Stimulated activated CD4-positive, alpha-beta T cell treated with anti-CD3 and anti-CD28 coated beads, Interleukin-4, amount 100 ng/mL, for 24 hours (primary cell): ENCODE results near the gene M1AP.
"Not testable (repeated sequence)": the region's sequence is repeated elsewhere in the genome, so short reads cannot be mapped to it uniquely, and the experiment has no call there.

Source experiments
- DNase-seq: peaks from one replicate; pipeline ENCODE4 v3.0.0-alpha.2; 2020

M1AP gene

GRCh38 chr2:74653589-74653984, 5.5 kb upstream of the M1AP start:
- no peak for DNase-seq

DNA sequence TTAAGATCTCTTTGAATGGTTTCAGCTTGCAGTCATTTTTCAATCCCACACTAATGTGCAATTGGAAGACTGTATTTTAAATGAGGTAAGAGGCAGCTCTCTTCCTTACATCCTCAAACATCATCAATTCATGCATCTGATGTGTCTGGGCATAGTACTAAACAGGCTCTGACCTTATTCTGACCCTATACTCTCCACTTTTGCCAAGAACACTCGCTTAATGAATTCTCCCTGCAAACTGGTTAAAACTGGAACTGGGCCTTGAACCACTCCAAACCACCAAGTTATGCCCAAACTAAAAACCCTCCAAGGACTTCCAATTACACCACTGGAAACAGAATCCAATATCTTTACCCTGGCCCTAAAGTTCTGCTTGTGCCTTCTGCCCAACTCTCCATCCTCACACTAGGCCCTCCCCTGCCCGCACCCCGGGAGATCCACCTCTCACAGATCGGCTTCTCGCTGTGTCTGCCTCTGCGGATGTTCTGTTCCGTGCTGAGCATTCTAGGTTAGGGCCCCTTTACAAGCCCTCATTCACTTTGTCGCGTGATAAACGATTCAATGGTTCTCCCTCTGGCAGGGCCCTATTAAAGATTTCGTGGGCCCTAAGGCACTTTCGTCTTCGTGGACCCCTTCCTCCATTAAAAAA, 1.2 kb downstream of the M1AP start:
- DNase-seq = no peak

GRCh38 chr2:74646201-74646600, 1.9 kb downstream of the M1AP start:
- DNase-seq = no peak

GRCh38 chr2:74645344-74645743, 2.8 kb downstream of the M1AP start:
- no peak for DNase-seq

DNA sequence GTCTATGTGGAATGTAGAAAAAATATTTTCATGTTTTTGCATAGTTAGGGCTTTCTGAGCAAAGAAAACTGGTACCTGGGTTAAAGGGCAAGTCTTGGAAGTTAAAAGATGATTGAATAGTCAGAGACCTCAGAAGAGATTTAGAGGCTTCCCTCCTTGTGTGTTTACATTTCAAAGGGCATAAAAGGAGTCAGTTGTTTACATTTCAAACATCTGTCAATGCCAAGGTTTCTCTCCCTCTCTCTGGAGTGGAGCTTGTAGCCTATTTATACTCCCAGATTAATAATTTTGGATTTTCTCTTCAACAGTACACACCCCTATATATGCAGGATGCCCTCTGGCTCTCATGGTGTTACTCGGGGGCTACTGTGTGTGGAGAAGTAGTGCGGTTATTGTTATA, 8.6 kb downstream of the M1AP start:
- DNase-seq = no peak

GRCh38 chr2:74632939-74633312, 15.2 kb downstream of the M1AP start:
- no peak for DNase-seq

DNA sequence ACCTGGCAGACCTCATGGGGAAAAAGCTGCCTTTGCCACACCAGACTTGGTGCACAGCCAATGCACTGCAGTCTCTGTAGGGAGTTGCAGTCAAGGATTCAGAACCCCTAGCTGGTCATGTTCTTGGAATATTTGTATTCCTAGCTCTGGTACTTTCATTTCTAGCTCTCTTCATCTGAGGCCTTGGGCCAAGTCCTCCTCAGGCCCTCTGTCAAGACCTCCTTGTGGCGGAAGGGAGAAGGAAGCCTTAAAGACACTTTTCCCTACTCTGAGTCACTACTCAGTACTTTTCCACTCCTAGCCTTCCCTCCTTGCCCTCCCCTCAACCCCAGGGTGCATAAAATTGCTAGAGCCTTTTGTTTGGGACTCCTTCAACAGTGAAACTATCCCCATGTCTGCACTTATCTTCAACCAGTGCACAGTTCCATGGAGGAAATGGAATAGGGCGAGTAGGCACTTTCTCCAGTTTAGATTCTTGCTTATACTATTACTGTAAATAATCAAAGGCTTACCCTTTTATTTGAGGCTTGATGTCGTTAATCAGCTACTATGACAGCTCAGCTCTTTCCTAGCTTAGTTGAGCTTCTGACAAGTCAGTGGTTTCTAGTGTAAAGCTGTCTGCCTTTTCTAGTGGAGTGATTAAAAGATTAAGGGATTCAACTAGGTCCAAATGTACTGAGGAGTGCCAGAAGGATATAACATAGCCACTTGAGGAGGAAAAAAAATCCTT, 15.8 kb downstream of the M1AP start:
- no peak for DNase-seq

- DNase-seq = not testable (repeated sequence)
These were observed 17.7 kb downstream of the M1AP start for GRCh38 chr2:74630454-74630853.

DNA sequence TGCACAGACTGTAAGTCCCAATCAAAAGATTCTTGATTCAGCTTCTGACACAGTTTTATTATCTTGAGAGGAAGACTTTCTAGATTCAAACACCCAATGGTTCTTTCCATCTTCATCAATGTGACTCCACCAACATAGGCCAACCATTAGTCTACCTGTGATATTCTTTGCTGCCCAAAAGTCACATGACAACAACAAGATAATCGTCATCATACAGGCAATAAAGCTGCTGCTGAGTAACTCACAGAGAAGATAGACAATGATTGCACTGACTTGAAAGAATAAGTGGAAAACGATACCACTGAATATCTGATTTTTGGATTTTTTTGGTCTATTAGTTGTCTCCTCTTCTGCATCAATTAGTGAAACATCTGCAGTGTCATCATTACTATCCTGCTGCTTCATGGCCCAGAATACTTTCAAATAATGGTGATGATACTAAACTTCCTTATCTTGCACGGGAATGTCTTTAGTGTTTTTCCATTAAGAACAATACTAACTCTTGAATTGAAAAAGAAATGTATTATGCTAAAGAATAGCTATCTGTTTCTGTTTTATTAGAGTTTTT, 19.5 kb downstream of the M1AP start:
- no peak for DNase-seq

DNA sequence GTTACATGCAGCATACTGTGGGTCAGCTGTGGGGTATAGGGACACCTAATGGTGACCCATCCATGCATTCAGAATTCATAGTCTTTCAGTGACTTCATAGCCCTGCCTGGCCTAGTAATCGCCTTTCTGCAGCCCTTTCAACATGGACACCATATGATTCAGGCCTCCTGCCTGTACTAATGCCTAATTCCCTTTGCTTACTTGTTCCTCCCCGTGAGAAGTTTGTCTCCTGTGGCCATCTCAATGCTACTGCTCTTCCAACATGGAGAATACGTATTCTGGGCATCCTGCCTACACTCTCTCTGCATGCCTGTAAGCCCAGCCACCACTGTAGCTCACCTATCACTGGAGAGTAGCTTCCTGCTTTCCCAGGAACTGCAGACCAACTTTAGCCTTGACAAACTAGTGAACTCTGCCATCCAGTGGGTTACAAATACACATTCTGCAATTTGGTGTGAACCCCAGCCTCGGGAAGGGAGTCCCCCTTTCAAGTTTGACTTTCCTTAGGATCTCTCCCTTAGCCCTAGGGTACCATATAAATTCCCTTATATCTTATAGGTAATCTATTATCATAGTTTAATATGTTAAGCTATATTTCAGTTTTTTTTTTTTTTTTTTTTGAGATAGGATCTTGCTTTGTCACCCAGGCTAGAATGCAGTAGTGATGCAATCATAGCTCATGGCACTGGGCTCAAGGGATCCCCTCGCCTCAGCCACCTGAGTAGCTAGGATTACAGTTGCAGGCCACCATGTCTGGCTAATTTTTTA, 22.3 kb downstream of the M1AP start:
- no peak for DNase-seq

- no peak for DNase-seq
These were observed 27.5 kb downstream of the M1AP start for GRCh38 chr2:74620671-74621070.

- no peak for DNase-seq
These were observed 28.4 kb downstream of the M1AP start for GRCh38 chr2:74619651-74620297.

DNA sequence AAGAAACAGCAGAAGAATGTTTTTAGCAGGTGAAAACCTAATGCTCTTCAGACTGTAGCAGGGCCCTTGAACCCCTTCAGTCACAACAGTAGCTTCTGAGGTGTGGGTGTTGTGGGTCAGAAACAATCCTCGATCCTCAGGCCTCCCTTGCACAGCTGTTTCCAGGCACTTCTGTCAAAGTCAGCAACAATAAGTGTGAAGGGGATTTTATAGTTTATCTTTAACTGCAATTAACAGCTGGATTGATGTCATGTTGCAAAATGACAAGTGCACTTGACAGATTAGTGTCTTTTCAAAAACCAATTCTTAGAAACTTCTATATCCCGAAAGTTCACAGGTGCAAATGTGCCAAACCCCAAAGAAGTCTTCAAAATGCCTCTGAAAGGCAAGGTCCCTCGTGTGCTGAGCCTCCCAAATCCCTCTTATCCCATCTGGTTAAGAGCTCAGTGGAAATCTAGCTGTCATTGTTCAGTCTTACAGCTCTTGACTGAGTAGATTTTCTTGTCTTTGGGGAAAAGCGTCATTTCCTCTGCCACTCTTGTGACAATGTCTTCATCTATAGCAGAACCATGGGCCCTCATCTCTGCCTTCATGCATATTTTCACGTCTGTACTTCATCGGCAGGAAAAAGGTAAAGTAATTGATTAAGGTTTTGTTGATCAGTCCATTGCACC, 29.6 kb downstream of the M1AP start:
- no peak for DNase-seq

DNA sequence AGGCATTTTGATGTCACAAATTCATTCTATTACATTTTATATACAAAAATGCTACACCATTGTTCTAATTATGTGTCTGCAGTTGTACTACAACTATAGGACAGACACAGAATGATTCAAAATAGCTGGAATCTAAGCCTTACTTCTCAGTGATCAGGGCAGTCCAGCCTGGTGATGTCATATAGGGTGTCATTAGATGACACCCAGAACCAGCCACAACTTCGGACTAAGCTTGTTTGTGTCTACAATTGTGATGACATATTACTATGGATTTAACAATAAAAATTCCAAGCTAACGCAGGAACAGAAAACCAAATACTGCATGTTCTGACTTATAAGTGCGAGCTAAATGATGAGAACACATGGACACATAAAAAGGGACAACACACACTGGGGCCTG, 31.0 kb downstream of the M1AP start:
- DNase-seq = no peak

DNA sequence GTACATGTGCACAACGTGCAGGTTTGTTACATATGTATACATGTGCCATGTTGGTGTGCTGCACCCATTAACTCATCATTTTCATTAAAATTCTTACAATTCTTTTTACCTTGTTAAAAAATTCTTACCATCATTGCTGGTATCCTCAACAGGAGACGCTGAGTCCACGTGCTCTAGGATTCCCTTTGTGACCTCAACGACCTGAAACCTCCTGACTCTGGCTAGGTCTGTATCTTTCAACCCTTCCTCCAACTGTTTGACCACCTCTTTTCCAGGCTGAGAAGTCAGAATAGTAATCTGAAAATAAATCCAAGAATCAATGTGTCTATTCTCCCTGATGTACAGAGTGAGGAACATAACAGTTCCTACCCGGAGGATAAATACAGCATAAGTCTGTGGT, 41.2 kb downstream of the M1AP start:
- DNase-seq = no peak

DNA sequence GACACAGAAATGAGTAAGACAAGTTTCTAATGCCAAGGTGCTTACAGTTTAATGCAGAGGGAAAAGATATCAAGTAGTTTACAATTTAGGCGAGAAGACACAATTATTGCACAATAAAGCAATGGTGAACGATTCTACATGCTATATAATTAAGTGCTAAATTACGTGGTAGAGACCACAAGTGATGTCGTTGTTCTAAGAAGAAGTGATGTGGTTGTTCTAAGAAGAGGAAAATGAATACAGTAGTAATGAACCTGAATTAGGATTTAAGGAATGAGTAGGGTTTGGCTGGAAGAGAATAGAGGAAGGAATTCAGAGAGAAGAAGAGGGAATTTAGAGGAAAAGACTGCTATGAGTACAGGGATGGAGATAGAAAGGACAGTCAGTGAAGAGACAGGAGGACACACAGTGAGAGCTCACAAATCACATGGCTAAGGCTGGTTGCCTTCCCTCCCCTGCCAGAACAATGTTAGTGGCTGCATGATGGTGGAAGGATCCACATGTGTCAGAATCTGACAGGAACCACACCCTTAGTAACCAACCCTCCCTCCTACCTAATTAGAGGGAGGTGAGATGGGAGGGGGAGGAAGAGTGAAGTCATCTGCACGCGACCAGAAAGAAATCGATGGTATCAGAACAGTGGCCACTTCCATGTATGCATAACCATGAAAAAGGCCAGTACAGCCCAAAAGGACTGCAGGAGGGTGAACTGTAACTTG, 44.7 kb downstream of the M1AP start:
- no peak for DNase-seq

DNA sequence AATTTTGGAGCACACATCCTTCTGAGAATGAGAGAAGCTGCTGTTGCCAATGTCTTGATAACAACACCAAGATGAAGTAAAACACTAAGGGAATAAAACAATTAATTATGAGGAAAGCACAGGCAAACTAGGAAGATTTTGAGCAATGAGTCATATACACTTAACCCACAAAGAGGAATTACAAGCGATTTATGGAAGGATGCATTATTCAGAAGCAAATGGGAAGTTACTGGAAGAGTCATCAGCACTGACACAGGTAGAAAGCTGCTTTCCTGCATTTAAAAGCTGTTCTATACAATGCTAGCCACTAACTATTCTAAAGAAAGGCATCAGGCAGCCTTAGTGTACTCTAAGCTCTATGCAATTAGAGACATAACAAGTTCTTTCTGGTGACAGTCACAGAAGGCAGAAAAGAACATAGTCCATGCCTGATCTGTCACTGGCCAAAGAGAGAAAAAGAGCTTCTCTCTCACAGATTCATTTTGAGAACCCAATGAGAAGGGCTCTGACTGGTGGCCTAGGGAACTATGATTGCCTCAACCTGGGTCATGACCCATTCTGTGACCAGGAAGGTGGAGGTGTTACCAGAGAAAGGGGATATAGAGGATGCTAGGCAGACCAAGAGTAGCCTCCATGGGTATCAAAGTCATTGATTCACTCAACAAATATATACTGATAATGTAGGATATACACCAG, 45.4 kb downstream of the M1AP start:
- DNase-seq = no peak

DNA sequence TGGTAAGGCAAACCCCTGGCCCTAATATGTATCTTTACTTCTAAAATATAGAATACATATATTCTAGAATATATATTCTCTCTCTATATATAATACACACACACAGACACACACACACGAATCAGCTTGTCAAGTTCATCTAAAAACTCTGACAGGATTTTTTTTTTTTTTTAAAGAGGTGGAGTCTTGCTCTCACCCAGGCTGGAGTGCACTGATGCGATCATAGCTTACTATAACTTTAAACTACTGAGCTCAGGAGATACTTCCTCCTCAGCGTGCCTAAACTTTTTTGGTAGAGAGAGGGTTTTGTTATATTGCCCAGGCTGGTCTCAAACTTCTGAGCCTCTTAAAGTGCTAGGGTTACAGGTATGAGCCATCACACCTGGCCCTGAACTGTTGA, 48.5 kb downstream of the M1AP start:
- DNase-seq = no peak

DNA sequence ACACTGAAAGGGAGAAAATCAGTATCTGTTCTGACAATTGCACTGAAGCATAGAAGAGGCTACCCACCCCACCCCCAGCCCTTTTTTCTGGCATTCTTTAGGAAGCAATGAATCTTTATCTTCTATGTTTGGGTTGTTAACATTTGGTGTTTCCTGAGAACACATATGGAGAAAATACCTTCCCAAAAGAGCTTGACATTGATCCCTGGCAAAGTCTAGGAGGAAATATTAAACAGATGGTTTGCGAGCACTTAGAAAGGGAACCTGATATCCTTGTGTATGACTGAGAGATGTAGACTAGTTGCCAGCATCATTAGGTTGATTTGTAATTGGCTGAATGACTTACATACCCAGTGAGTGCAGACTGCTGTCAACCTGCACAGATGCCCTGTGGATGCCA, 50.7 kb downstream of the M1AP start:
- no peak for DNase-seq

GRCh38 chr2:74596584-74596983, 51.5 kb downstream of the M1AP start:
- DNase-seq = no peak
